Activated T-cell treated with anti-CD3 and anti-CD28 coated beads for 1 hour (primary cell): ENCODE measurements around the gene MYBPHL.

Experiments used
- DNase-seq: peaks from one replicate; pipeline ENCODE4 v3.0.0-alpha.2; 2020; ENCODE audit warnings: low read depth

Gene MYBPHL

GRCh38 chr1:109306832-109307273, at the start of gene MYBPHL:
Gene MYBPHL, minus strand, starts transcription at chr1:109307011. Its CDS starts 20 bp downstream, at chr1:109306991.
- no peak for DNase-seq

- no peak for DNase-seq
These were observed 49.7 kb upstream of the MYBPHL start for GRCh38 chr1:109356505-109356904.

DNA sequence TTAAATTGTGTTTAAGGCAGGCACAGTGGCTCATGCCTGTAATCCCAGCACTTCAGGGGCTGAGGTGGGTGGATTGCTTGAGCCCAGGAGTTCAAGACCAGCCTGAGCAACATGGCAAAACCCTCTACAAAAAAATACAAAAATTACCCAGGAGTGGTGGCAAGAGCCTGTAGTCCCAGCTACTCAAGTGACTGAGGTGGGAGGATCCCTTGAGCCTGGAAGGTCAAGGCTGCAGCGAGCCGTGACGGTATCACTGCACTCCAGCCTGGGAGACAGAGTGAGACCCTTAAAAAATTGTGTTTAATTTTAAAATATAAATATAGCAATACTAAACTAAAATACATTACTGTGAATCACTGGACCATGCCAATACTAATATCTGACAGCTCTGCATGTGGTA, 48.1 kb upstream of the MYBPHL start:
- DNase-seq = no peak

- DNase-seq = no peak
These were observed 44.6 kb upstream of the MYBPHL start for GRCh38 chr1:109351457-109351856.

- no peak for DNase-seq
These were observed 43.8 kb upstream of the MYBPHL start for GRCh38 chr1:109350655-109351054.

DNA sequence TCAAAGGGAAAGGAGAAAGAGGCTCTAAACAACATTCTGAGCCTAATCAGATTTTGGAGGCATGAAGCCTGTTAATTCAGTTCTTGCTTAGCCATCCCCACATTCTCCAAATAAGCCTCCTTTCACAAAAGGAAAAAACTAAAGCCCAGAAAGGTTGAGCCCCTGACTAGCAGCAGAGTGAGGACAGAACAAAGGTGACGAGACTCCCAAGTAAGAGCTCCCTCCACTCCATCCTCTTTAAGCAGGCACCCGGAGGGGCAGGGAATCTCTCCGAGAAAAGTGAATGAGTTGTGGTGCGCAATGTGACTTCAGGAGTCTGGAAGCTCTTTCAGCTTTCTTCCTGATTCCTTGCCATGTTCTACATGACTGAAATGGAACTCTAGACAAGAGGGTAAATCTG, 43.4 kb upstream of the MYBPHL start:
- no peak for DNase-seq

DNA sequence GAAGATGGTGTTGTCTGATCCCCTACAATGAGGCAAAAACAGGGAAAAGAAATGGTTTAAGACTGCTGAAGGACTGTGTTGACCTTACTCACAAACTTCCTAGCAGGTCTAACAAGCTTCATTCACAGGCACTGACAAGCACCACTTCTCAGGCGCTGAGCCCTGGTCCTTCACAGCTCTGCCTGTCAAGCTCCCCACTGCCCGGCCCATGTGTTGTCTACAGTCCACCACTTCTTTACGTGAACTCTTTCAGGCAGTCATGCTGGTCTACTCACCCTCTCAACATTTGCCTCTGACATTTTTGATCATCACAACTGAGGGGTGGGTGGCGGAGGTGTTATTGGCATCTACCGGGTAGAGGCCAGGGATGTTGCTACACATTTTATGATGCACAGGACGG, 40.7 kb upstream of the MYBPHL start:
- no peak for DNase-seq

GRCh38 chr1:109341944-109342930, 35.4 kb upstream of the MYBPHL start:
- no peak for DNase-seq

DNA sequence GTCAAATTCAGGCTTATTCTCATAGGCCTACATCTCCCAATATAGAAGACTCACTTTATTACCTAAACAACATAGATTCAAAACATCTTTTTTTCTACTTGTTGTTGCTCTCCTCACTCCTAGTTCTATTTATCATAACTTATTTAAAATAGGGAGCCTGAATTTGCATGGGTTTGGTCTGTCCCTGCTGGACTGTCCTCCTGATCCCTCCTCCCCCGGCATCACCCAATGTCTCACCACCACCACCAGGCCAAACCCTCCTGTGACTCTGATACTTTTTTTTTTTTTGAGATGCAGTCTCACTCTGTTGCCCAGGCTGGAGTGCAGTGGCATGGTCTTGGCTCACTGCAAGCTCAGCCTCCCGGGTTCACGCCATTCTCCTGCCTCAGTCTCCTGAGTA, 31.8 kb upstream of the MYBPHL start:
- no peak for DNase-seq

DNA sequence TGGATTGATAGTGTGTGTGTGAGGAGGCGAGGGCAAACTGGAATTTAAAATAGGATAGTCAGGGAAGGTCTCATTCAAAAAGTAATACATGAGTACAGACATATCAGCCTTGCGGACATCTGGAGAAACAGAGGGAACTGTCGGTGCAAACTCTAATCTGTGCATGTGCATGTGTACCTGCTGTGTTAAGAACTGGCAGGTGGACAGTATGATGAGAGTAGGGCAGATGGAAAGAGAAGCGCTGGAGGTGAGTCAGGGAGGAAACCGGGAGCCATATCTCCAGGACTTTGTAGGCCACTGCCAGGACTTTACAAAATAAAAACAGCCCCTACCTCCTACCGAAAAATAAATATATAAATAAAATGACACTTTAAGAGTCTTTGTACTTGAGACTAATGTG, 31.3 kb upstream of the MYBPHL start:
- DNase-seq = no peak

DNA sequence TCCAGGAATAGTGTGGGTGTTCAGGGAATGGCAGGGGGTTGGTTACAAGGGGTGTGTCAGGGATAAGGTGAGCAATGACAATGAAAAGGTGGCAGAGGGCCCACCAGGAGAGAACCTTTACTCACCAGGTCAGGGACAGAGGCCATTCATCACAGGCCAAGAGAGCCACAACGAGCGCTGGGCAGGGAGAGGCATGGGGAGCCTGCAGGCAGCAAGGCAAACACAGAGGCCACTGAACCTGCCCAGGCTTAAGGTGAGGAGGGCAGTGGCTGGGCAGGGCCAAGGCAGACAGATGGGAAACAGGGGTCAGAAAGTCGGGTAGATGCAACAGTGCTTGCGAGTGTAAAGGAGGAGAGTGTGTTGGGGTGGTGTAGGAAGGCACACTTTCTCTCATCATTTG, 28.3 kb upstream of the MYBPHL start:
- DNase-seq = no peak

- DNase-seq = no peak
These were observed 24.3 kb upstream of the MYBPHL start for GRCh38 chr1:109331113-109331512.

DNA sequence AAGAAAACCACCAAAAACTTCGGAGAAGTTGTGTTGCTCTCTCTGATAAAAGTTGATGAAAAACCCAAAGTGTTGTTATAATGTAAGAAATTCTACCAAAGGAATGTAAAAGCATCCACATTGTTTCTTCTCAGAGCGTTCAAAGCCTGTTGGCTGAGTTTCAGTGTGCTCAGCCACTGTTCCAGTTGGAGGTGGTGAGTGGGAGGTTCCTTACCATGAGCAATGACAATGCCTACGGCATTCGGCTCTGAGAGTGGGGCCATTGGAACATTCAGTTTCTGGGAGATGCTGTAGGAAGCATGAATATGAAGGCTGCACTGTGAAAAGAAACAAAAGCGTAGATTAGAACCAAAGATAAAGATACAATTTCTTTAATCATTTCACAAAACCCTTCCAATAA, 20.5 kb upstream of the MYBPHL start:
- DNase-seq = no peak

GRCh38 chr1:109322974-109323373, 16.2 kb upstream of the MYBPHL start:
- DNase-seq = no peak

- no peak for DNase-seq
These were observed 12.3 kb upstream of the MYBPHL start for GRCh38 chr1:109319114-109319513.

DNA sequence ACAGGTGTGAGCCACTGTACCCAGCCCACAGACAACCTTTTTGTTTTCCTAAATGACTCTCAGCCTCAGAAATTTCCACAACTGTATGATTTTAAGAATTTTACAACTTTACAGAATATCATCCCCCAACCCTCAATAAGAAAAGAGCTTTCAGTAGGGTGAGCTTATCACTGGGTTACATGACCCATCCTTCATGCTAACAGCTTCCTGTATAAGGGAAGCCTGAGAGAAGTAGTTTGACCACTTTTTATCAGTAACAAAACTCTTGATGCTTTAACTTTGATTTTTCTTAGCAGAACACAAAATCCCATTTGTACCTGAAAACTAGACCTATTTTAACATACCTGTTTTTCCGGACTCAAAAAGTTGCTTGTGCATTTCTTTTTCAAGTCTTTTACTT, 9.7 kb upstream of the MYBPHL start:
- no peak for DNase-seq

DNA sequence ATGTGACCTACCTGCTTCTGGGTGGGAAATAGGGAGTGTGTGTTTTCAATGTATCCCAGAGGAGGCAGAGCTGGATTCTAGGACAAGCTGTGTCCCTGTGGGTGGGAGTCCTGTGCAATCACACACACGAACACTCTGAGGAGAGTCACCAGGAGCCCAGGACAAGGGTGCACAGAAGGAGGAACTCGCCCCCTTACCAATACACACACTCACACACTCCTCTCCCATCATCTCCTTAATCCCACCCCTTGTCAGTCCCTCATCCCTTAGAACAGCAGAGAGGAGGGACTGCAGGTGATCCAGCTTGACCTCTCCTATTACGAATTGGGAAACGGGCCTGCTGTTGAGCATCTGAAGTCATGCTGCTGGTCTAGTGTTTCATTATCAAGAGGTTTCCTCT, 8.5 kb upstream of the MYBPHL start:
- no peak for DNase-seq

- no peak for DNase-seq
These were observed 8.0 kb upstream of the MYBPHL start for GRCh38 chr1:109314795-109315194.

DNA sequence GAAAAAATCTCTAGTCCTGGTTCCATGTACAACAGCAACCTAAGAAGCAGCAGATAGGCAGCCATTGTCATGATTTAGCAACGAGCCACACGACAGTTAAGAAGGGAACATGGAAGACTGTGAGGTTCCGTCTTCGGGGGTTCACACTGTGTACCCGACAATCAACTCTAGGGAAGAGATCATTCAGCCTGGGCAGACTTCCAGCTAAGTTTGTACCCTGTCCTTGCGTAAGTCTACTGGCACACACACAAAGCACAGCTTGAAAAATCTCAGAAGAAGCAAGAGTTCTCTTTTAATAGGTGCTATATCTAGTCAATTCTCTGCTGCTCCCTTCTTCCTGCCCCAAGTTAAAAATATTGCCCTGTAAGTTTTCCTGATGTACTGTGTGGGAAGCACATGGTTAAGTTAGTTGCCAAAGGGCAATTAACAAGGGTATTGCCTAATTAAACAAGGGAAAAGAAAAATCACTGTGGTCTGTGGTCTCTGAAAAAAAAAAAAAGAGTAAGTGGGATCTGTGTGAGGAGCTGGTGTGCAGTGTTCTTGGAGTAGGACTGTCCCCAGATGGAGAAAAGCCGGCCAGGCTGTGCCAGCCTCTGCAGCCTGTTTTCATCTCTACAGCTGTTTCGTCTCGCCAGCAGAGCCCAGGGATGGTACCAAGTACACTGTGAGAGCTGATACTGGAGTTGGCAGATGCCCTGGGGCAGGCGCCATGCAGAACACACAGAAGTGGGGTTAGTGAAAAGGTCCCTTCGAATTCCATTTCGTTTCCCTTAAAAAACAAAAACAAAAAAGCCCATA, 6.4 kb upstream of the MYBPHL start:
- DNase-seq = no peak

GRCh38 chr1:109312246-109312645, 5.4 kb upstream of the MYBPHL start:
- DNase-seq = no peak

DNA sequence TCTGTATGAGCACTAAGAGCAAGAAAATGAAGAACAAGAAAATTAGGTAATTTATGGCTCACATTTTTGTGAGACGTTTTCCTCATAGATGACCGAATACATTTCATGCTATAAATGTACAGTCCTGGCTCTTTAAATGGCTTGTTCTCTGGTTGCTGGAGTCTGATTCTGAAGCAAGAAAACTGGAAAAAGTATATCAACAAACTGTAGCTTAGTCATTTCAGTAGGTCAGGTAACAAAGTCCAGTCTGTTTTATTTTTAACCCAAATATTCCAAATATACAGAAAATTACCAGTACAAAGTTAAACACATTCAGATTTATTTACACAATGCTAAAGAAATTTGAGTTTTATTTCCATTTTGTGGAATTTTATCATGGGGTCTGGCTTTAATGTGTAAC, 2.5 kb upstream of the MYBPHL start:
- DNase-seq = no peak

DNA sequence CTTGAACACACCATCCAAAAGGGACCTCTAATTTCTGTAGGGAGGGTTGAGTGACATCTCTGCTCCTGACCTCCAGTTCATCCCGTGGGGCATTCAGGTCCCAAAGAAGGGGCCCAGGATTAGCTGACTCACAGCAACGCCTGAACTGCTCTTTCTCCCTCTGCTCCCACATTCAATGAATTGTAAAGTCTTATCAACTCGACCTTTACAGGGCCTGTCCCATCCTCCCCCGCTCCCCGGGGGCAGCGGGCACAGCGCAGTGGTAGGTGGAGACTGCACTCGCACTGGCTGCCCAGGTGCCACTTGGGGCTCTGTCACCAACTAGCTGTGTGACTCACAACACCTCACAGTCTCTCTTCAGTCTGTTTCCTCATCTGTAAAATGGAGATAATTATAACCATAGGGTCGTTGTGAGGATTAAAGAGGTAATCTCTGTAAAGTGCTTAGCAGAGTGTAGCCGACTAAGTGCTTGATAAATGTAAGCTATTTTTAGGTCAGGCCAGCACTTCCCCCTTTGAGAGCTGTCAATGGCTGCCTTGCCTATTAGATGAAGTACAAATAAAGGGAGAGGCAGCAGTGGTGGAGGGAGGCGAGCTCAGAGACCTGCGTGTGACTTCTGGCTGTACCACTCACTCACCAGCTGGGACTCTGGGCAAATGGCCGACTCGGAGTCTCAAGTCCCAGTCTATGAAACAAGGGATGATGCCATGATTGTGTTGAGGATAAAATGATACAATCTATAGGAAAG, 637 bp upstream of the MYBPHL start:
- no peak for DNase-seq
